Body of pancreas (tissue), 4 donors: Measurements from ENCODE around the gene UBA52.
A peak's percentile ranks its signal among the peaks of the same experiment; 100 is the strongest.

Source experiments
- CTCF ChIP-seq, 7 experiments: fragments of 450-650 bp in 4 of 7; fragments of 200-600 bp in 3 of 7; sonication (generic) in 3 of 7; IDR thresholded peaks; one replicate each; pipeline ENCODE4 v1.5.1; 2016 to 2019; ENCODE audit warnings: antibody characterized with exemption in 7 of 7
- POLR2A ChIP-seq, 3 donors: fragments of 450-650 bp; IDR thresholded peaks; one replicate each; pipeline ENCODE4 v1.6.1; 2016; ENCODE audit warnings: antibody characterized with exemption in 3 of 3, mild to moderate bottlenecking in 2 of 3

- TF ChIP-seq CTCF (IDR thresholded peaks at IDR 0.05) (no peak), POLR2A (IDR thresholded peaks at IDR 0.05) (peak in 1 of 3 donors; percentile 19)
These were observed 27.7 kb upstream of the UBA52 start for GRCh38 chr19:18543814-18544475.
